ENCODE results near the gene HSPA4.
A peak's percentile ranks its signal among the peaks of the same experiment; 100 is the strongest.
"Not testable (repeated sequence)": the region's sequence is repeated elsewhere in the genome, so short reads cannot be mapped to it uniquely, and the experiment has no call there.

HSPA4 gene

DNA sequence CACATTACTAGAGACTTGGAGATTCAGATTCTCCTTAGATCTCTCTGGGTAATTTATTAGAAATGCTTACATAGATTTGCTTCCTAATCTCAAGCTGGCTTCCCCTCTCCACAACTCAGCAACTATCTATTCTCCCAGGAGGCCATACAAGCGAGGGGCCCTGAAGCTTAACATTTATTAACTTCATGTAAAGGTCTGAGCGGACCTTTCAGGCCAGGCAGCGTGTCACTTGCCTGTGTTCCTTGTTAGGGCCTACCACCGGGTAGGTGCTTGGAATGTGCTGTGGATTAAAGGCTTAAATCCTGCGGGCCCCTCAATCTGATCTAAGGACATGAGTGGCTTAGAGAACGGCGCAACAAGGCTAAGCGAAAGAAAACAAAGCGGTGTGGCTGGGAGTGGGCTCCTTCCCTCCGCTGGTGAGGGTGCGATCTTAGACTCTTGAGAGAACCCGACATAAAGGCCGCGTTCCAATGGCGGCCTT, 712 bp upstream of the HSPA4 start:
- DNase-seq: no peak

DNA sequence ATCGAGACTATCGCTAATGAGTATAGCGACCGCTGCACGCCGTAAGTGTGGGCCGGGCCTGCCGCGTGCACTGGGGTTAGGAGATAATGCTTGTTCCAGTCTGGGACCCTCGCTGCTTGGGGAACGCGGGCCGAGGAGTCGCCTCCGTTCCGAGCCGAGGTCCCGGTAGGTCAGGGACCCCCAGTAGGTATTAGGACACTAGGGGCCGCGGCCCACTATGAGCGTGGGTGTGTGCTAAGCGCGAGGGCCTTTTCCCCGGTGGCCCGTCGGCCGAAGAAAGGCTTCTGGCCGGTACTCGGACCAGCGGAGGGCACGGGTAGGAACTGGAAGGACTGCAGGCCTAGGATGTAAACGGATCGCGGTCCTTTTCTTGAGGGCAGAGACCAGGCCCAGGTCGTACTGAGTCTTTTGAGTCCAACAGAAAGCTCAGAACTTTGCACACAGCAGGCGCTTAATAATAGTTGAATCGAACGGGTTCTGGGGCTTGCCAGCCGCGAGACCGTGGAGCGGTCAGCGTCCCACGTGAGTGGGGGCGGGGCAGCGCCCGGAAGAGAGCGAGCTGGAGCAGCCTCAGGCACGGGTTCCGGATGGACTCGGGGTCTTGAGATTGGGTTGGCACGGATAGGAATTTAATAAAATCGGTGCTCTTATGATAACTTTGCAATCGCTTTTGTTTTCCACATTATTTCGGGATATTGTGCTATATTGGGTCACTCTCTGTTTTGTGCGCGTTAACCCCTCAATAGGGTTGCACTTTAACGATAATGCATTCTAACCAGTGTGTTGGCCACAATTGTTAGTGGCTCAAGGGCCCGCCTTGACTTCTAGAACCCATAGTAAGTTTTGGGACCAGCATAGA, 733 bp downstream of the HSPA4 start:
- DNase-seq: peak; percentile 73

- DNase-seq: no peak
Observed at GRCh38 chr5:133053448-133053847, 1.6 kb downstream of the HSPA4 start.

DNA sequence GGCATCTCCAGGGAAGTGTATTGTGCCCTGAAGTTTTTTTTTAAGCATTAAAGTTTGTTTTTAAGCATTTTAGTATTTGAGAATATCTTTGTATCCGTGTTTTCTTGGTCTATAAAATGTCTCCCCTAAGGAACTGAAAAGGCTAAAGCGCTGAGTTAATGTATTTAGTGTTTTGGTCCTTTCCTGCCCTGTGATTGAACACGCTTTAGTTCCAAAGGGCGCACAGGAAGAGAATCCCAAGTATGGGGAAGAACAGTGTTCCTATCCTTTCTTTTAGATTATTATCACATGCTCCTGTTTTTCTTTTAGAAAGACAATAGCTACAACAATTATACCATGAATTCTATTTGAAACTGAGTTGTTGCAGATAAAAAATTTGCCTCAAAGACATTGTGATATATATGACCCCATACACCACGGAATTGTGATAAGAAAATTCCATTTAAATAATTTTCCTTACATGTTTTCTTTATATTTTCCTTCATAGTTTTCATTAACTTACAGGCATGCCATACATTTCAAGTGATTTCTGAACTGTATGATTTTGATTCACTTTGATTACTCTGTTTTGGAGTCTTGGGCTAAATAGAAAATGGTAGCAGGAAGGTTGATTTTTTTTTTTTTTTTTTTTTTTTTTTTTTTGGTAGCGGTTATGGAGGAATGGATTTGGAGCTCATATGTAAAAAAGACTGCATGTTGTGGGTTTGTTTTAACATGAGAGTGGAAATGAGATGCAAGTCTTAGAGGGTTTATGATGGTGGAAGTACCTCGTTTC, 3.1 kb downstream of the HSPA4 start:
- no peak for DNase-seq

- DNase-seq: no peak
Observed at GRCh38 chr5:133056891-133057290, 5.1 kb downstream of the HSPA4 start.

DNA sequence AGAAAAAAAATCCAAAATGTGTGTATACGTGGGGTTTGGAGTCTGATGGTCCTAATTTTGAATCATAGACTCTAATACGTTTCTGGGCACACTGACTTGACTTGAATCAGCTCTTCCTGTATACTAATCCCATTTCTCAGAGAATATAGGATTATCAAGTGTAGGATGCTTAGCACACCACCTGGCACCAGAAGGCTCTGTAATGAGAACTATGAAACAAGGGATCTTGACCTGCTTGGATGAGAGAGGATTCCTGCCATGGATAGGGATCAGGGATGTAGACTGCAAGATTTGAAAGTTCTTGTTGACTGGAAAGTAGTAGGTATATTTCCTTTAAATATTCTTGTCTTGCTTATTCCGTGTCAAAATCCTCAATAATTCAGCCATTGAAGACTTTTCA, 7.8 kb downstream of the HSPA4 start:
- no peak for DNase-seq

DNA sequence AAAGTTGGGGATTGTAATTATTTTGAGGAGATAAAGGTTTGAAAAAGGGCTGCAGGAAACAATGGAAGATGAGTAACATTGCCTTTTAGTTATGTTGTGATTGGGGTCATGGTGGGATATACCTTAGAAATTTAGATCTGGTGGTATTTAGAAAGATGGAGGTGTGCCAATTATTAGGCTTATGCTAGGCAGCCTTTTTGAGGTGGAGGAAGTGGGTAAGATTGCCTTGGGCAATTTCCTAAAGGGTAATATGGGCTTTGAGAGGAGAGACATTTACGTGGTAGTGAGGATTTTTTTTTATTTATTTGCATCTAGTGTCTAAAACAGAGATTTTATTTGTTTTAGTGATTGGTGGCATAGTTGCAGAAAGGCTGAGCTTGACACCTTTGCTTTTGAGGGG, 10.5 kb downstream of the HSPA4 start:
- no peak for DNase-seq

GRCh38 chr5:133063965-133064364, 12.2 kb downstream of the HSPA4 start:
- no peak for DNase-seq

GRCh38 chr5:133065471-133065870, 13.7 kb downstream of the HSPA4 start:
- no peak for DNase-seq

- no peak for DNase-seq
Observed at GRCh38 chr5:133066045-133066444, 14.2 kb downstream of the HSPA4 start.

- no peak for DNase-seq
Observed at GRCh38 chr5:133072021-133072420, 20.2 kb downstream of the HSPA4 start.

DNA sequence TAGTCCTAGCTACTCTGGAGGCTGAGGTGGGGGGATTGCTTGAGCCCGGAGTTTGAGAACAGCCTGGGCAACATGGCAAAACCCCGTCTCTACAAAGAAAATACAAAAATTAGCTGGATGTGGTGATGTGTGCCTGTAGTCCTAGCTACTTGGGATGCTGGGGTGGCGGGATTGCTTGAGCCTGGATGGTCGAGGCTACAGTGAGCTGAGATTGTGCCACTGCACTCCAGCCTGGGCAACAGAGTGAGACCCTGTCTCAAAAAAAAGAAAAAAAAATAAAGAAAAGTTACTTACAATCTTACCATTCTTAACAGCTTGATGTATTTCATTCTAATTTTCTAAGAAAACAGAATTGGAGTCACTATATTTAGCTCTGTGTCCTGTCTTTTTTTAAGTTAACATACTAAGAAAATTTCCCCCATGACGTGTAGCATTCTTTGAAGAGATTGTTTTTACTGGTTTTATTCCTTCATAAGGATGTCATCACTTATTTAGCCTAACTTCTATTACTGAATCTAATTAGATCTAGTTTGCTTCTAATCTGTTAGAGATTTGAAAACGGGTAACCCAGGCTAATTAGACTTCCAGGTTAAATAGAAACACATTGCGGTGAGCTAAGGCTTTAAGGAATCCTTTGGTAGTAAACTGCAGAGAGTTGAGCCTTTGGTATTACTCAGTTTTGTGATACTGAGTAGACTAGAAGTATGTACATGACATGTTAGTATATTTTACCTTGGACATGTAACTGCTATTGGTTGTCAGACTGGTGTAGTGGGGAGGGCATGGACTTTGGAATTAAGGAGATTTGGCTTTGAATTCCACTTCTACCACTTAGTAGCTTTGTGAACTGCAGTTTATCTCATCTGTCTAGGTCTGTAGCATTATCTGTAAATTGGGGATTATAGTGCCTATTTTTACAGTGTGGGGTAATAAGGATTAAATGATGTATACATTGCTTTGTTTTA, 24.0 kb downstream of the HSPA4 start:
- DNase-seq: no peak

- no peak for DNase-seq
Observed at GRCh38 chr5:133079048-133079447, 27.2 kb downstream of the HSPA4 start.

DNA sequence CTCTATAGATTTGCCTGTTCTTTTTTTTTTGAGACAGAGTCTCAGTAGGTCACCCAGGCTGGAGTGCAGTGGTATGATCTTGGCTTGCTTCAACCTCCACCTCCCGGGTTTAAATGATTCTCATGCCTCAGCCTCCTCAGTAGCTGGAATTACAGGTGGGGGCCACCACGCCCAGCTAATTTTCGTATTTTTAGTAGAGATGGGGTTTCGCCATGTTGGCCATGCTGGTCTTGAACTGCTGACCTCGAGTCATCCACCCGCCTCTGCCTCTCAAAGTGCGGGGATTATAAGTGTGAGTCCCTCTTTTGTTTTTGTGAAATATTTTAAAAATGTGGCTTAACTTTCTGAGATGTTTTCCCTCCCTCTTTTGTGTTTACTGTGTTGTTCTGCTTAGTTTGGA, 29.2 kb downstream of the HSPA4 start:
- DNase-seq: no peak

DNA sequence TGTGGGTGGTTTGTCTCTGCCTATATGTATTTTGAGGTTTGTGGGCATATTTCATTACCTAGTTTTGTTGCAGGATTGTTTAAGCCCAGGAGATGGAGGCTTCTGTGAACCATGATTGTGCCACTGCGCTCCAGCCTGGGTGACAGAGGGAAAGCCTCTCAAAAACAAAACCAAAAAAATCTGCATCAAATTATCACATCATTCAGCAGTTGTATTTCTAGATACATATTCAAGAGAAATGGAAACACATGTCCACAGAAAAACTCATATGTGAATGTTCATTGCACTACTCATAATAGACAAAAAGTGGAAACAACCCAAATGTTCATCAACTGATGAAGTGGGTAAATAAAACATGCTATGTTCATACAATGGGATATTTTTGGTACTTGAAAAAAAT, 29.9 kb downstream of the HSPA4 start:
- no peak for DNase-seq

DNA sequence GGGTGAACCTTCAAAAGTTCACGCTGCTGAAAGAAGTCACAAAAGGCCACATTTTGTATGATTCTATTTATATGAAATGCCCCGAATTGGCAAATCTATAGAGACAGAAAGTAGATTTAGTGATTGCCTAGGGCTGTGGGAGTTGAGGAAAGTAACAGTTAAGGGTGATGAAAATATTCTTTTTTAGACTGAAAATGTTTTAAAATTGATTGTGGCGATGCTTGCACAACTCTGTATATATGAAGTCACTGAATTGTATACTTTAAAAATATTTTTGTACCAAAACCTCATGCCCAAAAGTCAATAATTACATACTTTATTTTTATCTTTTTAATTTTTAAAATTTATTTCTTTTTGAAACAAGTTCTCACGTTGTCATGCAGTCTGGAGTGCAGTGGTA, 30.3 kb downstream of the HSPA4 start:
- DNase-seq: no peak

GRCh38 chr5:133083901-133084300, 32.1 kb downstream of the HSPA4 start:
- DNase-seq: no peak

GRCh38 chr5:133085171-133085570, 33.4 kb downstream of the HSPA4 start:
- not testable (repeated sequence) for DNase-seq

DNA sequence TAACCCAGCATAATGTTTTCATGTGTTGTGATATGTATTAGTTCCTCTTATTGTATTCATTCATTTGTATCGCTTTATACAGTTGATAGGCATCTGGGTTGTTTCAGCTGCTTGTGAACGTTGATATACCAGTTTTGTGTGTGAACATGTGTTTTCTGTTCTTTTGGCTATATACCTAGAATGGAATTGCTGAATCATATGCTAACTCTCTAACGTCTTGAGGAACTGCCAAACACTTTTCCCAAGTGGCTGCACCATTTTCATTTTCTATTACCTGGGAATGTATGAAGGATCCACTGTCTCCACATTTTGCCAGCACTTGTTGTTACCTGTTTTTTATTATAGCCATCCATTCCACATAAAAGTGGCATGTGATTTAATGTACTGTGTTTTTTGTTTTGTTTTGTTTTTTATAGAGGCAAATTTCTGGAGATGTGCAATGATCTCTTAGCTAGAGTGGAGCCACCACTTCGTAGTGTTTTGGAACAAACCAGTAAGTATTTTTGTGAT, 34.6 kb downstream of the HSPA4 start:
- DNase-seq: no peak

DNA sequence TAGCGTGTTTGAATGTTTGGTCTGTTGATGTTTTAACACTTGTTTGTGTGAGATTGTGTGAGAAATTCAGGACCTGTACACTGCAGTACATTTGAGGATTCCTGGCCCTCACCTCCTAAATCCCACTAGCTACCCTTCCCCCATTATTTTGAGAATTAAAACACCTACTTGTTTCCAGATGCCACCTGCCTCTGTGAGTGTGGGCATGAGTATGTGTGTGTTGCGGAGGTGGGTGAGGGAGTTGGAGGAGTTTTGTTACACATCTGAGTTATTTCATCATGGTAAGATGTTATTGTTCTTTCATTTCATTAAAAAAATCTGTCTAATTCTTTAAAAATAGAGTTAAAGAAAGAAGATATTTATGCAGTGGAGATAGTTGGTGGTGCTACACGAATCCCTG, 36.3 kb downstream of the HSPA4 start:
- no peak for DNase-seq

DNA sequence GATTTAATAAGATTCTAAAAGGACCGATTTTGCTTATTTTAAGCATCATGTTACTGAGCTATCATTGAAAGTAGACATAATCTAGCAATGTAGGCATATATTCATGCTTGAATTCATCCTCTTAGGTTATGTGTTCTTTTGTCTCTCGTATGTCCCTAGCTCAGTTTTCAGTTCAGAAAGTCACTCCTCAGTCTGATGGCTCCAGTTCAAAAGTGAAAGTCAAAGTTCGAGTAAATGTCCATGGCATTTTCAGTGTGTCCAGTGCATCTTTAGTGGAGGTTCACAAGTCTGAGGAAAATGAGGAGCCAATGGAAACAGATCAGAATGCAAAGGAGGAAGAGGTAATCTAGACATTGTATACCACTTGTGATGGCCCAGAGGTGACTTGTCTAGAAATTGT, 39.2 kb downstream of the HSPA4 start:
- no peak for DNase-seq

DNA sequence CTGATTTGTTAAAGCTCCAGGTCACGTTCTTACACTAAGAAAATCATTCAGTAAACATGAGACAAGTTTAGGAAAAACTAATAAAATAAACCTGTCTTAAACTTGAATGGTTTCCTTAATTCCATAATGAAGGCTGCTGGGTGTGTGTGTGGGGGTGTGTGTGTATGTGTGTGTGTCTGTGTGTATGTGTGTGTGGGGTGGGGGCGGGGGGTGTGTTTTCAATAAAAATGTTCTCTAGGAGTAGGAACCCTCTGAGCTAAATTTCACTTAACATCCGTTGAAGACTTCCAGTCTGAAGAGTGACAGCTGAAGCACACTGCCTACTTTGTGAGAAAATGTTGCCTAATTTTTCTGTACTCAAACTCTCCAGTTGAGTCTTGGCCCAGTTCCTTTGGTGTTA, 54.5 kb downstream of the HSPA4 start:
- DNase-seq: no peak

All from hematopoietic multipotent progenitor cell treated with erythropoietin and hydrocortisone succinate and interleukin-3 and kit ligand, for 8 days (in vitro differentiated cells).